A549 treated with AZD9567 at 1 μM for 4 hours (cell line): ENCODE data around the gene ZNF483. TPM values are rescaled to one million over a fixed set of nuclear protein-coding genes. Genes with fewer than 3 reads are reported as not detected.

Experiments
- total RNA-seq: library from RNA; stranded (reverse); fragments of 200-300 nt; extraction: Qiagen RNA extraction; gene quantifications from 5 replicates; pipeline ENCODE4 v1.2.3, GENCODE V29; 2022; ENCODE audit not compliant: insufficient read depth

ZNF483 gene
- 0.48 to 0.55 TPM (median 0.52 TPM) in 4 of 5 replicates, not detected in the other for total RNA-seq

DNA sequence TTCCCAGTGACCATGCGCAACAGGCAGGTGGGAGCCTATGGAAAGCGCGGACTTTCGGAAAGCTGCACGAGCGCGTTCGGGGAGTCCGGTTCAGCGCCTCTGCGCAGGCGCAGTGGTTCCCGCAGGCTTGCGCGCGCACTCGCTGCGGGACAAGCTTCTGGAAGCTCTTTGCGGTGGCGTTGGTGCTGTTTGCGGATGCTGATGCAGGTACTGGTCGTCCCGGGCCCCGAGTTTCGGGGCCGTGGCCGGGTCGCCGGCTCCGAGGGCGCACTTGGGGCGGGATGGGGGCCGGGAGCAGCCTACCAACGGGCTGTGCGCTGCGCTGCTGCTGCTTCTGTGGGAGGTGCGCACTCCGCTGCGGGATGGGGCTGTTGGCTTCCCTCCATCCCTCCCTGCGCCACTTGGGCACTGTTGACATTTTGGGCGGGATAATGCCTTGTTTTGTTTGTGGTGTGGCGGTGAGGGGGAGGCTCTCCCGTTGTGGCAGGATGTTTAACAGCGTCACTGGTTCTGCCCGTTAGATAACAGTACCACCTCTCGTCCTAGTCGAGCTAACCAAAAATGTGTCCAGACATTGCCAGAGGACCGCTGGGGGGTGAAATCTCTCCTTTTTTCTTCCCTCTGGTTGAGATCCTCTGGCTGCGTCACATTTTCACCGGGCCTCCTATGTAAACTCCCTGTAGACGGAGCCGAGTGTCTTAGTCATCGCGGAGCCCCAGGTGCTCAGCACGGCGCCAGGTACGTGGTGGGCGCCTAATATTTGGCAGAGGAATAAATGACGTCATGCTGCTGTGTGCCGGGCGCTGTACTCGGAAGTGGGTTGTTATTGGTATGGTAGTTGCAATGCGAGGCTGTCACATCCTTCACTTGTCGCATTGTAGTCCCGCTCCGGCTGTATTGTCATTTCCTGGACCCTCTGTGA lies at the start of gene ZNF483:
TSS of gene ZNF483 (plus strand) at position 124 of the 922 bp plus-strand sequence. CDS start 2,217 bp downstream, outside the sequence.

GRCh38 chr9:111483858-111484571 lies 41.0 kb upstream of the ZNF483 start, which contains the start of gene ECPAS:
Gene ECPAS, minus strand, starts transcription at chr9:111484383. Its CDS starts 11,465 bp downstream, at chr9:111472918.

DNA sequence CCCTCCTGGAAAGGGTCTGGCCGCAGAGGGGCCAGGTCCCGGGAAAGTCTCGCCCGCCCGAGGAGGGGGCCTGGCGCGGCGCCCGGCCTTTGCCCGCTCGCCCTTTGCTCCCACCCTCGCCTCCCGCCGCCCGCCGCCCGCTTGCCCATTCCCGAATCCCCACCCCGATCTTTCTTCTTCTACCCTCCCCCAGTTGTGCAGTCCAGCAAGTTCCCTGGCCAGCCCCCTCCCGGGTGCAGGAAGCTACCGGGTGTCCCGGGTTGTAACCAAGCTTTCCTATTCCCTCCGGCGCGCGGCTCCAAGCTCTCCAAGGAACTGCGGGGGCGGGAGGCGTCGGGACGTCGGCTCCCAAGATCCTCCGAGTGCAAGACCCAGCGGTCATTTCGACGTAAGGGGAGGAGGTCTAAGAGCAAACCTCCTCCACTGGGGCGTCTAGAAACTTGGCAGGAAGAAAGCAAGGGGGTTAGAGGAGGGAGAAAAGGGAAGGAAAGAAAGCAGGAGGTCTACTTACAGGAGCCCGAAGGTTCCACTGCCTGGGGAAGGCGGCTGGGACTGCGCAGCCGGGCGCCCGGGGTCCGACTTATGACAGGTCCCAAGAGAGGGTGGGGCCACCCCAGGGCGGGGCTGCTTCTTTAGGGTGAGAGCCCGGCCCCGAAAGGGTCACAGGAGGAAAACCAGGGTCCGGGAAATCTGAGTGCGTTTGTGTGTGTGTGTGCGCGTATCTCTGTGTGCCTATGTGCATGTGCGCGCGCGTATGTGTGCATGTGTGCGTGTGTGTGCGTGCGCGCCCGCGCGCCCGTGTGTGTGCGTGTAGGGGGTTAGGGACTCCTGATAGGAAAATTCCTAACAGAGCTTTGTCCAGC lies 74.3 kb downstream of the ZNF483 start, which contains the start of gene PTGR1:
TSS of gene PTGR1 (minus strand) at position 556 of the 863 bp plus-strand sequence. CDS start 2,225 bp downstream, outside the sequence.

Other genes with a start within 250 kb of the ZNF483 start
- gene OR2K2, start 195.0 kb upstream of the ZNF483 start, total RNA-seq = not detected in 5 replicates
- 37.7 to 42.5 TPM (median 38.3 TPM) in 5 replicates for gene ECPAS, start 40.8 kb upstream of the ZNF483 start, total RNA-seq
- 305 to 347 TPM (median 318 TPM) in 5 replicates for gene PTGR1, start 74.5 kb downstream of the ZNF483 start, total RNA-seq
- gene DNAJC25, start 106.2 kb downstream of the ZNF483 start, total RNA-seq = 7.8 to 11.8 TPM (median 11.5 TPM) in 5 replicates
- 50.8 to 82.3 TPM (median 72.9 TPM) in 5 replicates for gene GNG10, start 136.4 kb downstream of the ZNF483 start, total RNA-seq